HUES48 (cell line): ENCODE results near the gene DGLUCY.
"Not testable (repeated sequence)": the region's sequence is repeated elsewhere in the genome, so short reads cannot be mapped to it uniquely, and the experiment has no call there.

ENCODE experiments used
- H3K27ac ChIP-seq: one replicate; pipeline ENCODE4 v1.7.0; 2013; ENCODE audit warnings: low read depth, low read length, inconsistent platforms
- H3K27me3 ChIP-seq: 2 replicates; pipeline ENCODE4 v1.6.1; 2013; ENCODE audit warnings: mild to moderate bottlenecking, low read length; ENCODE audit not compliant: control insufficient read depth, insufficient read depth
- H3K36me3 ChIP-seq: 2 replicates; pipeline ENCODE4 v1.6.1; 2013; ENCODE audit warnings: low read length; ENCODE audit not compliant: control insufficient read depth, insufficient read depth
- H3K4me1 ChIP-seq: 2 replicates; pipeline ENCODE4 v1.6.1; 2013; ENCODE audit warnings: mild to moderate bottlenecking, low read length; ENCODE audit not compliant: control insufficient read depth, insufficient read depth
- H3K4me3 ChIP-seq: 2 replicates; pipeline ENCODE4 v1.5.1; 2013; ENCODE audit warnings: mild to moderate bottlenecking, low read depth, low read length
- H3K9ac ChIP-seq: 2 replicates; pipeline ENCODE4 v1.6.1; 2013; ENCODE audit warnings: mild to moderate bottlenecking, low read depth, low read length, moderate library complexity
- H3K9me3 ChIP-seq: 2 replicates; pipeline ENCODE4 v1.6.1; 2013; ENCODE audit warnings: low read length; ENCODE audit not compliant: control insufficient read depth, insufficient read depth

The DGLUCY gene

GRCh38 chr14:91123201-91123600 lies 9.3 kb downstream of the DGLUCY start:
- 0 out of 2 replicates have a peak, but pooled peaks cover 2% of the 10 kb centered on the region for H3K4me1 ChIP-seq
- no peaks in the 10 kb centered on the region for H3K27me3 ChIP-seq
- H3K9me3 ChIP-seq = no peaks in the 10 kb centered on the region
- no peak overlapping the region for H3K27ac ChIP-seq
- H3K9ac ChIP-seq = no peak overlapping the region
- no peak overlapping the region for H3K4me3 ChIP-seq
- no peaks in the 10 kb centered on the region for H3K36me3 ChIP-seq

DNA sequence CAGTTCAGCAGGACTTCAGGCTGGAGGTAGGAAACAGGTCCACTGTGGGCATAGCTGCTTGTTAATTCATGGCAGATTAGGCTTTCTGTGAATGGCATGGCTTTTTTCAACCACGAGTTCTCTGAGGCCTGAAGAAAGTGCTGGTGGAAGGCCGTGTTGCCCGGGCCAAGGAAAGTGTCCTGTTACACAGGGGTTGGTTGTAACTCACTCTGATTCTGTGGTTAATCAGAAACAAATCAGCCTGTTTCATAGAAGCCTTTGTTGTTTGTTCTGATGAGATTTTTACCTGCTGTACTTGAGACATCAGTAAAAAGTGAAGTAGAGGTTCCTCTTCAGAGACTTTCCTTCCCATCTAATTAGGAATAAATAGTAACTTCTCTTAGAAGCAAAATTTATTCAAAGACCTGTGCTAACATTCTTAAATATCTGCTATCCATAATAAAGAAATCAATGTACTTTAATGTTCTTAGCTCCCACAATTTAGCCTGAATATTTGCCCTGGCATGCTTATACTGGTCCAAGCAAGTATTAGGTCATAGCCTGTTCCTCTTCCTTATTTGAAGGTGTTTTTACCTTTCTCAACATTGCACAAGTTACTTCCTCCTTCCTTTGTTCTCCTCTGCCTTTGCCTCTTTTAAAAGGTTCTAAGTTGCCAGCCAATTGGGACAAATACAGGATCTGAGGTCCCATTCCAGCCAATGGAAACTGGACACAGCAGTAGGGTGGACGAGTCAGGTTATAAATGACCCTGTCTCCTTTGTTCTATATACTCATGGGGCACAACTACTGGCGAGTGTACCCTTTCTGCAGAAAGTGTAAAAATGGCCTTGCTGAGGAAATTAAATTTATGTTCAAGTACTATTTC lies 10.8 kb downstream of the DGLUCY start:
- H3K4me3 ChIP-seq, H3K36me3 ChIP-seq, H3K9me3 ChIP-seq, H3K27me3 ChIP-seq, H3K4me1 ChIP-seq, H3K9ac ChIP-seq, H3K27ac ChIP-seq: not testable (repeated sequence)

- Histone ChIP-seq H3K9me3 (no peaks in the 10 kb centered on the region), H3K4me3 (no peak overlapping the region), H3K9ac (no peak overlapping the region), H3K36me3 (peaks cover 4% of the 10 kb centered on the region; the same call in 1 of the 2 replicates), H3K27ac (no peak overlapping the region), H3K27me3 (no peaks in the 10 kb centered on the region), H3K4me1 (no peaks in the 10 kb centered on the region)
These were observed 11.4 kb downstream of the DGLUCY start for GRCh38 chr14:91125271-91125660.

- Histone ChIP-seq H3K4me1 (no peaks in the 10 kb centered on the region), H3K27ac (no peak overlapping the region), H3K27me3 (no peaks in the 10 kb centered on the region), H3K36me3 (peaks cover 4% of the 10 kb centered on the region; the same call in 1 of the 2 replicates), H3K9ac (no peak overlapping the region), H3K4me3 (no peak overlapping the region), H3K9me3 (no peaks in the 10 kb centered on the region)
These were observed 11.9 kb downstream of the DGLUCY start for GRCh38 chr14:91125801-91126200.

- no peak overlapping the region for H3K9ac ChIP-seq
- no peak overlapping the region for H3K4me3 ChIP-seq
- peaks cover 8% of the 10 kb centered on the region; the same call in 1 of the 2 replicates for H3K36me3 ChIP-seq
- H3K27ac ChIP-seq = no peak overlapping the region
- H3K27me3 ChIP-seq = no peaks in the 10 kb centered on the region
- no peaks in the 10 kb centered on the region for H3K9me3 ChIP-seq
- H3K4me1 ChIP-seq = no peaks in the 10 kb centered on the region
These were observed 12.9 kb downstream of the DGLUCY start for GRCh38 chr14:91126761-91127160.

DNA sequence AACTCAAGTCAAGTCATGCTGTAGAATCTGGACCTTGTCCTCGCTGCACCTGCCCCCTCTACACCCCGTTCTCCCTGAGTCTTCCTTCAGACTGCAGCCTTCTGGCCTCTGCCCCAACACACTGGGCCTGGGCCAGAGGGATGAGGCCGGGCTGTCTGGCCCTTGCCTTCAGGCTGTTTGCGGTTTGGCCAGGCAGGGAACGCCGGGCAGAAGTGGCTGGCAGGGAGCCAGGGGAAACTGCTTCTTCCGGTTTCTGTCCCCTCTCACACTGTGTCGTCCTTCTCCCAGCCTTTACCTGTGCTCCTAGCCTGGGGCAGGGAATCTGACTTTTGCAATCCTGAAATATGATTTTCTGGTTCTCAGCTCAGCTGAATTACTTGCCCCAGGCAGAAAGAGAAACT lies 13.5 kb downstream of the DGLUCY start:
- Histone ChIP-seq H3K36me3 (peaks cover 8% of the 10 kb centered on the region; the same call in 1 of the 2 replicates), H3K9ac (no peak overlapping the region), H3K27ac (no peak overlapping the region), H3K9me3 (no peaks in the 10 kb centered on the region), H3K4me3 (no peak overlapping the region), H3K27me3 (no peaks in the 10 kb centered on the region), H3K4me1 (no peaks in the 10 kb centered on the region)

DNA sequence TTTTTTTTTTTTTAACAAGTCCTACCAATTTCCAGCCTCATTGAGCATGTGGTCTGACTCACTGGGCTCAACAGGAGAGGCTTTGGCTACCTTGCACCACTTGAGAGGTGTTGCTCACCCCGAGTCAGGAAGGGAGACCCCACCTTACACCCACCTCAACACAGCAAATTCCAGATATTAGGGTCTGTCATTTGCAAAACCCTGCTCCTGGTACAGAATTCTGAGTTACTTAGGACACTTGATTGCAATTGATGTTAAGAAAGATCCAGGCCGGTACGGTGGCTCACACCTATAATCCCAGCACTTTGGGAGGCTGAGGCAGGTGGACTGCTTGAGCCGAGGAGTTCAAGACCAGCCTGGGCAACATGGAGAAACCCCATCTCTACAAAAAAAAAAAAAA lies 14.1 kb downstream of the DGLUCY start:
- H3K27ac ChIP-seq = no peak overlapping the region

GRCh38 chr14:91128699-91129098 lies 14.8 kb downstream of the DGLUCY start:
- no peak overlapping the region for H3K27ac ChIP-seq
- no peaks in the 10 kb centered on the region for H3K27me3 ChIP-seq
- peaks cover 8% of the 10 kb centered on the region; the same call in 1 of the 2 replicates for H3K36me3 ChIP-seq
- no peak overlapping the region for H3K9ac ChIP-seq
- no peak overlapping the region for H3K4me3 ChIP-seq
- no peaks in the 10 kb centered on the region for H3K9me3 ChIP-seq
- H3K4me1 ChIP-seq = no peaks in the 10 kb centered on the region

More for the DNA sequence above, 14.1 kb downstream of the DGLUCY start:
- Histone ChIP-seq H3K27me3 (no peaks in the 10 kb centered on the region), H3K4me1 (no peaks in the 10 kb centered on the region), H3K9ac (no peak overlapping the region), H3K9me3 (no peaks in the 10 kb centered on the region), H3K4me3 (no peak overlapping the region), H3K36me3 (peaks cover 8% of the 10 kb centered on the region; the same call in 1 of the 2 replicates)

- Histone ChIP-seq H3K9me3 (no peaks in the 10 kb centered on the region), H3K4me1 (no peaks in the 10 kb centered on the region), H3K36me3 (peaks cover 8% of the 10 kb centered on the region; the same call in 1 of the 2 replicates), H3K27me3 (no peaks in the 10 kb centered on the region), H3K27ac (no peak overlapping the region), H3K9ac (no peak overlapping the region), H3K4me3 (no peak overlapping the region)
These were observed 15.4 kb downstream of the DGLUCY start for GRCh38 chr14:91129261-91129660.

DNA sequence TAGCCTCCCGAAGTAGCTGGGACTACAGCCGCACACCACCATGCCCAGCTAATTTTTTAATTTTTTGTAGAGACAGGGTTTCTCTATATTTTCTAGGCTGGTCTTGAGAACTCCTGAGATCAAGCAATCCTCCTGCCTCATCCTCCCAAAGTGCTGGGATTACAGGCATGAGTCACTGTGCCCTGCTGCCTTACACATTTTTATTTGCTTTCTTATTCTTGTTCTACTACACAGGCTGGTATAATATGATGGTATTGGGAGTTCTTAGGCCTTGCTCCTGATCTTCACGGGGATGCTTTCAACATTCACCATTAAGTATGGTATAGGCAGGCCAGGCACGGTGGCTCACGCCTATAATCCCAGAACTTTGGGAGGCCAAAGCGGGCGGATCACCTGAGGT lies 21.2 kb downstream of the DGLUCY start:
- peaks cover 6% of the 10 kb centered on the region; the same call in 1 of the 2 replicates for H3K4me1 ChIP-seq
- H3K36me3 ChIP-seq = peaks cover 4% of the 10 kb centered on the region; the same call in 1 of the 2 replicates
- no peaks in the 10 kb centered on the region for H3K9me3 ChIP-seq
- H3K4me3 ChIP-seq = no peak overlapping the region
- no peak overlapping the region for H3K27ac ChIP-seq
- no peaks in the 10 kb centered on the region for H3K27me3 ChIP-seq
- no peak overlapping the region for H3K9ac ChIP-seq

DNA sequence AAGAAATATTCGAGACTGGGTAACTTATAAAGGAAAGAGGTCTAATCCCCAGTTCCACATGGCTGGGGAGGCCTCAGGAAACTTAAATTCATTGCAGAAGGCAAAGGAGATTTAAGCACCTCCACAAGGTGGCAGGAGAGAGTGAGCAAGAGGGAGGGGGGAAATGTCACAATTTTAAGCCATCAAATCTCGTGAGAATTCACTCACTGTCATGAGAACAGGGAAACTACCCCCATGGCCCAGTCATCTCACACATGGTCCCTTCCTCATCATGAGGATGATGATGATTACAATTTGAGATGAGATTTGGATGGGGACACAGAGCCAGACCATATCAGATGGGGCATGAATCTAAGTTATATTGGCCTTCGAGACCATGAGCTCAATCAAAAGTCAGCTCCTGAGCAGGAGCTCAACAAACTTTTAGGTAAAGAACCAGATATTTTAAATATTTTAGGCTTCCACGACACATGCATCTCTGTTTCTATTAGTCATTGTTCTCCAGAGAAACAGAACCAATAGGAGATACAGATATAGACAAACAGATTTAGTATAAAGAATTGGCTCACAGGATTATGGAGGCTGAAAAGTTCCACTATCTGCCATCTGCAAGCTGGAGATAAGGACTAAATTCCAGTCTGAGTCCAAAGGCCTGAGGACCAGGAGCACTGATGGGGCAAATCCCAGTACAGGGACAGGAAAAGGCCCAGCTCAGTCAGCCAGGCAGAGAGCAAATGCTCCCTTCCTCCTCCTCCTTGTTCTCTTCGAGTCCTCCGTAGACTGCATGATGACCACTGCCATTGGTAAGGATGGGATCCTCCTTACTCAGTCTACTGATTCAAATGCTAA lies 24.9 kb downstream of the DGLUCY start:
- H3K36me3 ChIP-seq = no peaks in the 10 kb centered on the region

More for the DNA sequence above, 24.9 kb downstream of the DGLUCY start:
- Histone ChIP-seq H3K27me3 (no peaks in the 10 kb centered on the region), H3K9me3 (no peaks in the 10 kb centered on the region), H3K27ac (peak overlapping the region; percentile 0), H3K9ac (no peak overlapping the region), H3K4me1 (peaks cover 6% of the 10 kb centered on the region; the same call in 1 of the 2 replicates), H3K4me3 (no peak overlapping the region)
